Astrocyte (in vitro differentiated cells and primary cell): ENCODE data around the gene FRA10AC1. TPM values are rescaled to one million over a fixed set of nuclear protein-coding genes. Genes with fewer than 3 reads are reported as not detected.

Experiments used
- DNase-seq: peaks from one replicate; pipeline ENCODE4 v3.0.0-alpha.2; 2010; ENCODE audit warnings: low read depth
- FAIRE-seq: peaks from 2 replicates; lab custom pipeline; 2011; peaks lifted over from hg19 to GRCh38; lab: Jason Lieb, UNC
- H2AFZ ChIP-seq: 2 replicates; pipeline ENCODE4 v1.6.0; 2012; ENCODE audit warnings: low read depth, low read length, inconsistent platforms
- H3K27ac ChIP-seq: 2 replicates; pipeline ENCODE4 v1.5.1; 2011; ENCODE audit warnings: low read depth, low read length, inconsistent platforms
- H3K27me3 ChIP-seq: 2 replicates; pipeline ENCODE4 v1.6.0; 2011; ENCODE audit warnings: low read length, inconsistent platforms; ENCODE audit not compliant: insufficient read depth
- H3K36me3 ChIP-seq: 2 replicates; pipeline ENCODE4 v1.5.1; 2011; ENCODE audit warnings: low read length, inconsistent platforms; ENCODE audit not compliant: insufficient read depth
- H3K4me1 ChIP-seq: 2 replicates; pipeline ENCODE4 v1.5.1; 2011; ENCODE audit warnings: low read length, inconsistent platforms; ENCODE audit not compliant: insufficient read depth
- H3K4me2 ChIP-seq: 2 replicates; pipeline ENCODE4 v1.6.0; 2012; ENCODE audit warnings: low read length, inconsistent platforms
- H3K4me3 ChIP-seq: 2 replicates; pipeline ENCODE4 v1.5.1; 2011; ENCODE audit warnings: low read depth, mild to moderate bottlenecking, low read length, inconsistent platforms; ENCODE audit not compliant: insufficient read depth
- H3K79me2 ChIP-seq: 2 replicates; pipeline ENCODE4 v1.6.0; 2012; ENCODE audit warnings: mild to moderate bottlenecking, low read length, inconsistent platforms; ENCODE audit not compliant: insufficient read depth
- H3K9ac ChIP-seq: 2 replicates; pipeline ENCODE4 v1.6.0; 2012; ENCODE audit warnings: mild to moderate bottlenecking, low read length, inconsistent platforms
- H3K9me3 ChIP-seq: 2 replicates; pipeline ENCODE4 v1.5.1; 2012; ENCODE audit warnings: low read depth, mild to moderate bottlenecking, low read length, inconsistent platforms; ENCODE audit not compliant: insufficient read depth
- H4K20me1 ChIP-seq: 2 replicates; pipeline ENCODE4 v1.6.0; 2012; ENCODE audit warnings: low read length, inconsistent platforms; ENCODE audit not compliant: insufficient read depth
- H3K27ac Mint-ChIP-seq: one replicate; pipeline ENCODE4 v1.8.0; 2021; ENCODE audit warnings: mild to moderate bottlenecking, mixed read lengths; ENCODE audit not compliant: unreplicated experiment
- H3K27me3 Mint-ChIP-seq: one replicate; pipeline ENCODE4 v1.8.0; 2021; ENCODE audit warnings: low read depth, mixed read lengths; ENCODE audit not compliant: unreplicated experiment
- H3K36me3 Mint-ChIP-seq: one replicate; pipeline ENCODE4 v1.8.0; 2021; ENCODE audit warnings: low read depth, mixed read lengths; ENCODE audit not compliant: unreplicated experiment
- H3K4me1 Mint-ChIP-seq: one replicate; pipeline ENCODE4 v1.8.0; 2021; ENCODE audit warnings: low read depth, mixed read lengths; ENCODE audit not compliant: unreplicated experiment
- H3K4me3 Mint-ChIP-seq: one replicate; pipeline ENCODE4 v1.8.0; 2021; ENCODE audit warnings: mild to moderate bottlenecking, moderate library complexity, mixed read lengths; ENCODE audit not compliant: unreplicated experiment
- H3K9me3 Mint-ChIP-seq: one replicate; pipeline ENCODE4 v1.8.0; 2021; ENCODE audit warnings: mild to moderate bottlenecking, mixed read lengths; ENCODE audit not compliant: unreplicated experiment
- EZH2 ChIP-seq: IDR thresholded peaks from 2 replicates; pipeline ENCODE4 v1.6.1; 2012; ENCODE audit warnings: mild to moderate bottlenecking, low read length, inconsistent platforms; ENCODE audit not compliant: insufficient read depth
- total RNA-seq: library from RNA; stranded (reverse); gene quantifications from 2 replicates; pipeline ENCODE4 v1.2.1, GENCODE V29; 2021
- TF ChIP-seq, protein P1 (sequence below): IDR thresholded peaks from 2 replicates; pipeline ENCODE4 v1.5.1; 2011; ENCODE audit warnings: low read depth, mild to moderate bottlenecking, inconsistent platforms, low read length, moderate library complexity; ENCODE audit not compliant: insufficient read depth

Gene FRA10AC1
- total RNA-seq, 1 donor from 2014 or later, result 13.2 TPM

DNA sequence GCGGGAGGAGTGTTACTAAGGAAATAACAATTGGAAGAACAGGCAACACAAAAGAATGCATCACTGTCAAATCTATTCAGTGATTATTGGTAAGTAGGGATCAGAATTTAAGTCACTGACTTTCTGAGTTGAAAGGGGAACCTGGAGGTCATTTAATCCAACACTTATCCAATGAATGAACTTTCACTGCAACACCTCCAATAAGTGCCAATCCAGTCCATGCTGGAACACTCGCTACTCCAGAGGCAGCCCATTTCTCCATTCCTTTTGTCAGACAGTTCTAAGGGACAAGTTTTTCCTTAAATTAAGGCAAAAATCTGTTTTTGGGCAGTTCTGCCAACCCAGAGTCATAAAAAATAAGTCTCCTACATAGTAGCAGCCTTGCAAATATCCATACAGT lies 29.5 kb downstream of the FRA10AC1 start:
- no peaks in the 10 kb centered on the region for H3K27me3 ChIP-seq
- H3K36me3 ChIP-seq, result peaks cover 32% of the 10 kb centered on the region
- H3K4me1 ChIP-seq, result no peaks in the 10 kb centered on the region
- H4K20me1 ChIP-seq, result no peaks in the 10 kb centered on the region
- H3K27me3 Mint-ChIP-seq, result no peaks in the 10 kb centered on the region
- no peak overlapping the region for H2AFZ ChIP-seq
- TF ChIP-seq EZH2, result no peak
- TF ChIP-seq, protein P1, sequence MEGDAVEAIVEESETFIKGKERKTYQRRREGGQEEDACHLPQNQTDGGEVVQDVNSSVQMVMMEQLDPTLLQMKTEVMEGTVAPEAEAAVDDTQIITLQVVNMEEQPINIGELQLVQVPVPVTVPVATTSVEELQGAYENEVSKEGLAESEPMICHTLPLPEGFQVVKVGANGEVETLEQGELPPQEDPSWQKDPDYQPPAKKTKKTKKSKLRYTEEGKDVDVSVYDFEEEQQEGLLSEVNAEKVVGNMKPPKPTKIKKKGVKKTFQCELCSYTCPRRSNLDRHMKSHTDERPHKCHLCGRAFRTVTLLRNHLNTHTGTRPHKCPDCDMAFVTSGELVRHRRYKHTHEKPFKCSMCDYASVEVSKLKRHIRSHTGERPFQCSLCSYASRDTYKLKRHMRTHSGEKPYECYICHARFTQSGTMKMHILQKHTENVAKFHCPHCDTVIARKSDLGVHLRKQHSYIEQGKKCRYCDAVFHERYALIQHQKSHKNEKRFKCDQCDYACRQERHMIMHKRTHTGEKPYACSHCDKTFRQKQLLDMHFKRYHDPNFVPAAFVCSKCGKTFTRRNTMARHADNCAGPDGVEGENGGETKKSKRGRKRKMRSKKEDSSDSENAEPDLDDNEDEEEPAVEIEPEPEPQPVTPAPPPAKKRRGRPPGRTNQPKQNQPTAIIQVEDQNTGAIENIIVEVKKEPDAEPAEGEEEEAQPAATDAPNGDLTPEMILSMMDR, result no peak
- no peaks in the 10 kb centered on the region for H3K9me3 ChIP-seq
- H3K79me2 ChIP-seq, result no peaks in the 10 kb centered on the region
- peaks cover 5% of the 10 kb centered on the region for H3K36me3 Mint-ChIP-seq
- DNase-seq, result no peak
- no peak for FAIRE-seq
- no peaks in the 10 kb centered on the region for H3K4me1 Mint-ChIP-seq
- H3K27ac ChIP-seq, result no peak overlapping the region
- no peak overlapping the region for H3K27ac Mint-ChIP-seq
- H3K4me3 Mint-ChIP-seq, result no peak overlapping the region
- no peaks in the 10 kb centered on the region for H3K9me3 Mint-ChIP-seq
- H3K9ac ChIP-seq, result no peak overlapping the region
- H3K4me3 ChIP-seq, result no peak overlapping the region
- no peak overlapping the region for H3K4me2 ChIP-seq

DNA sequence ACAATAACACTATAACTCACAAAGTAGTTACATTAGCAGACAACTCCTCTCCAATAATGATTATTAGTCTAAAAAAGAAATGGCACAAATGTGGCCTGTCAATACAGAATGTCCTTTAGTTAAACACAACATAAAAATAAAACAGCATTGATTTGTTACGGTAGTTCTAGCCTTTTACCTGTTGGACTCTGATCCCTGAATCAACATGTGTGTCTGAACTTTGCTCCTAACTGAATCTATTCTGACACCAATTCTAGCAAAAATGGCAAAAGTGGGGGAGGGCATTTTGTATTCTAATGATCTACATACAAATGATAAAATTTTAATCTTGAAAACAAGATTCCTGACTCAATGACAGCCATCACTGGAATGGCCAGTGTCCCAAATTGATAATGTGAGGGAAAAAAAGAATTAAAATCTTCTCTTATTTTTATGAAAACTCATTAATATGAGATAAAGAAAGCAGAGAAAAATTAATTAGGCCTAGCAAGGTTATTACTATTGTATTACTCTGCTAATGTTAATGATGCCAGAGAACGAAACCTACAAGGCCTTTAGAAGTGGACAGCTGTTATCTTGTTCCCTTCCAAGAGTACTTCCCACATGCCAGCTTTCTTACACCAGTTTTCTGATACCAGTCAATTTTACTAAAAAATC lies 30.2 kb downstream of the FRA10AC1 start:
- Histone ChIP-seq H2AFZ (no peak overlapping the region), H3K9me3 (no peaks in the 10 kb centered on the region), H3K4me1 (no peaks in the 10 kb centered on the region), H3K9ac (no peak overlapping the region), H4K20me1 (no peaks in the 10 kb centered on the region), H3K79me2 (no peaks in the 10 kb centered on the region), H3K27ac (no peak overlapping the region), H3K27me3 (no peaks in the 10 kb centered on the region), H3K4me3 (no peak overlapping the region), H3K36me3 (peaks cover 29% of the 10 kb centered on the region), H3K4me2 (no peak overlapping the region)
- Mint-ChIP-seq H3K4me3 (no peak overlapping the region), H3K9me3 (no peaks in the 10 kb centered on the region), H3K27me3 (no peaks in the 10 kb centered on the region), H3K36me3 (peaks cover 5% of the 10 kb centered on the region), H3K27ac (no peak overlapping the region), H3K4me1 (no peaks in the 10 kb centered on the region)
- no peak for TF ChIP-seq EZH2
- TF ChIP-seq, protein P1, result no peak
- no peak for FAIRE-seq
- no peak for DNase-seq

DNA sequence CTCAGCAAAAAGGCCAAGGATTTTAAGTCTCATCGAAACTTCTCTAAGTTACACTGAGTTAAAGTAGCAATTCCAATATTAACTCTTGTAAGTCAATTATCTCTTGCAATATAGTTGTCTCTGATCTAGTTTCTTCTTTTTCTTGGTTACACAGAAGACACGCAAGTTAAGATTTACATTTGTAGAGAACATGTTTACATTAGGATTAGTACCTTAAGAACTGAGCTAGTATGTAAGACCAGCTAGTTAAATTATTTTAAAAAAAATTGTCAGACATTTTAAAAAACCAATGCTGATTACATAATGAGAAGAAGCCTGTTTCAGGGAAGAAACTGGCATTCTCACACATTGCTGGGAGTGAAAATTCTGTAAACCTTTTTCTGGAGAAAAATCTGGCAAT lies 31.4 kb downstream of the FRA10AC1 start:
- FAIRE-seq, result no peak
- H3K36me3 ChIP-seq, result peaks cover 29% of the 10 kb centered on the region
- Mint-ChIP-seq H3K4me3 (no peak overlapping the region), H3K9me3 (no peaks in the 10 kb centered on the region), H3K36me3 (peaks cover 5% of the 10 kb centered on the region), H3K4me1 (no peaks in the 10 kb centered on the region), H3K27me3 (no peaks in the 10 kb centered on the region), H3K27ac (no peak overlapping the region)
- DNase-seq, result no peak
- no peaks in the 10 kb centered on the region for H3K9me3 ChIP-seq
- TF ChIP-seq, protein P1, result no peak
- no peak for TF ChIP-seq EZH2
- no peak overlapping the region for H3K27ac ChIP-seq
- no peak overlapping the region for H3K4me2 ChIP-seq
- no peak overlapping the region for H3K9ac ChIP-seq
- no peaks in the 10 kb centered on the region for H4K20me1 ChIP-seq
- H2AFZ ChIP-seq, result no peak overlapping the region
- H3K4me3 ChIP-seq, result no peak overlapping the region
- H3K27me3 ChIP-seq, result no peaks in the 10 kb centered on the region
- no peaks in the 10 kb centered on the region for H3K79me2 ChIP-seq
- H3K4me1 ChIP-seq, result no peaks in the 10 kb centered on the region
